IMR-90 (cell line): ENCODE measurements around the gene GMPPB. TPM values are rescaled to one million over a fixed set of nuclear protein-coding genes. Genes with fewer than 3 reads are reported as not detected.

Experiments used
- BHLHE40 ChIP-seq: fragments of 150-350 bp; IDR thresholded peaks from 2 replicates; pipeline ENCODE4 v1.6.1; 2016; ENCODE audit warnings: mild to moderate bottlenecking, low read depth, low read length
- ELK1 ChIP-seq: fragments of 150-350 bp; IDR thresholded peaks from 2 replicates; pipeline ENCODE4 v1.6.1; 2016; ENCODE audit warnings: low read depth, mild to moderate bottlenecking, low read length, moderate library complexity, borderline replicate concordance
- FOS ChIP-seq: fragments of 150-350 bp; IDR thresholded peaks from 2 replicates; pipeline ENCODE4 v1.6.1; 2016; ENCODE audit warnings: low read depth, low read length
- MAFK ChIP-seq: IDR thresholded peaks from 2 replicates; pipeline ENCODE4 v1.6.1; 2012; ENCODE audit warnings: low read depth, low read length, improper control_type of control experiment
- POLR2A ChIP-seq: IDR thresholded peaks from 2 replicates; pipeline ENCODE4 v1.6.1; 2012; ENCODE audit warnings: mild to moderate bottlenecking, low read depth, low read length
- RAD21 ChIP-seq: IDR thresholded peaks from 2 replicates; pipeline ENCODE4 v1.6.1; 2012; ENCODE audit warnings: low read length, improper control_type of control experiment
- polyA plus RNA-seq, 3 experiments: library from polyadenylated mRNA; depleted of rRNA; stranded (reverse); fragments of >200 nt; gene quantifications; 2 replicates each; pipeline ENCODE4 v1.2.3, GENCODE V29; 2012; ENCODE audit warnings: low replicate concordance in 1 of 3
- total RNA-seq: library from RNA; depleted of rRNA; stranded (reverse); fragments of >200 nt; gene quantifications from 2 replicates; pipeline ENCODE4 v1.2.3, GENCODE V29; 2012

GMPPB gene
- total and polyA plus RNA-seq, 2 of the 4 experiments (the other 2 are of a cell fraction), result 27.9 to 37.3 TPM

- TF ChIP-seq RAD21, result no peak
- no peak for TF ChIP-seq FOS
- no peak for TF ChIP-seq ELK1
- TF ChIP-seq BHLHE40, result no peak
- TF ChIP-seq POLR2A, result no peak
- no peak for TF ChIP-seq MAFK
Measured at GRCh38 chr3:49713336-49714105, 10.2 kb downstream of the GMPPB start (continued).
